Activated effector memory CD4-positive, alpha-beta T cell treated with anti-CD3 and anti-CD28 coated beads, Interleukin-2, amount 50 U/mL, for 16 hours (primary cell): ENCODE data around the gene FKBP6.
"Not testable (repeated sequence)": the region's sequence is repeated elsewhere in the genome, so short reads cannot be mapped to it uniquely, and the experiment has no call there.

Experiments
- DNase-seq: peaks from one replicate; pipeline ENCODE4 v3.0.0-alpha.2; 2020

FKBP6 gene

GRCh38 chr7:73358590-73359275 is 30.8 kb downstream of the FKBP6 start:
- no peak for DNase-seq

DNA sequence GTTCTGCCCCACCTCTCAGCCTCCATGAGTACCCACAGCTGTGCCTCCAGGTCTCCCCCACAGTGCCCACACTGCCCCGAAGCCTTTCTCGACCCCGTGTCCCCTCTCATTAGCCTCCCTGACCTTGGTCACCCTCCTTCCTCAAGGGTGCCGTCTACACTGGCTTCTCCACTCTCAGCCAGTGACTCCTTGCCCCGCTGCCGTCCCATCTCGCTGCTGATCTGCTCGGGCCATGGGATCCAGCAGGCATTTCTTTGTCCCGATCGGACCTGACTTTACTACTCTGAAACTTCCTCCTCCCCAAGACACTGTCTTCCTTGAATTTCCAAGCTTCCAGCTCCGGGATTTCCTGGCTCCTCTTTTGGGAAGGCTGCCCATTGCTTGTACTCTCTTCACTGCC is 31.3 kb downstream of the FKBP6 start:
- DNase-seq, result no peak

- no peak for DNase-seq
These were observed 31.9 kb downstream of the FKBP6 start for GRCh38 chr7:73359746-73360375.

DNA sequence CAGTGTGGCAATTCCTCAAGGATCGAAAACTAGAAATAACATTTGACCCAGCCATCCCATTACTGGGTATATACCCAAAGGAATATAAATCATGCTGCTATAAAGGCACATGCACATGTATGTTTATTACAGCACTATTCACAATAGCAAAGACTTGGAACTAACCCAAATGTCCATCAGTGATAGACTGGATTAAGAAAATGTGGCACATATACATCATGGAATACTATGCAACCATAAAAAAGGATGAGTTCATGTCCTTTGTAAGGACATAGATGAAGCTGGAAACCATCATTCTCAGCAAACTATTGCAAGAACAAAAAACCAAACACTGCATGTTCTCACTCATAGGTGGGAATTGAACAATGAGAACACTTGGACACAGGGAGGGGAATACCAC is 32.6 kb downstream of the FKBP6 start:
- DNase-seq, result not testable (repeated sequence)

DNA sequence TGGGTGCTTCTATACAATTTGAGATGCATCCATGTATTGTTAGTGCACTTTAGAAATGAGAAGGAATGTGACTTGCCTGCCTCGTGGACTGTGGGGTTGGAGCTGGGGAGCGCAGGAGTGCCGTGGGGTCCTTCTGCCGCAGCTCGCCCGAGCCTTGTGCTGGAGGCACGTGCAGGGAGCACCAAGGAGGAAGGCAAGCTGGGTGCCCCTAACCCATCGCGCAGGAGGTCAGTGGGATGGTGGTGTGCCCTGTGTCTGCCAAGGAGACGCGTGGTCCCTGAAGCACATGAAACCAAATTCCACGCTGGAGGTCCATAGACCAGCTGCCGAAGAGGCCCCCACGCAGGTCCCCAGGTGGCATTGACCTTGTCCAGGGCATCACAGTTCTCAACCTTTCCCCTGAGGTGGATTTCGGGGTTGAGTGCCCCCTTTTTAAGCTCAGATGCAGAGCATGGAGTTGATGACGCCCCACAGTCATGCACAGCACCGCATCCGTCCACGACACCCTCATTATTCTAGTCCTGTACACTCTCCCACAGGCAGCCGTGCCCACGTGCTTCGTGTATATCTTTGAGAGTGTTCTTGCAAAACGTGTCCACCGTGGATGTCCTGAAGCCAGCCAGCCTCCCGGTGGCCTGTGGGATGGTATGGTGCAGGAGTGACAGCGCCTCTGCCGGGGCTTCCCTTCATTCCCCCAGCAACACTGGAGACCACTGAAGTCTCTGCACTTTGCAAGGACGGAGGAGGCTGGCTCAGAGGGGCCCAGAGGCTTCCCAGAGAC is 35.5 kb downstream of the FKBP6 start:
- DNase-seq, result no peak

DNA sequence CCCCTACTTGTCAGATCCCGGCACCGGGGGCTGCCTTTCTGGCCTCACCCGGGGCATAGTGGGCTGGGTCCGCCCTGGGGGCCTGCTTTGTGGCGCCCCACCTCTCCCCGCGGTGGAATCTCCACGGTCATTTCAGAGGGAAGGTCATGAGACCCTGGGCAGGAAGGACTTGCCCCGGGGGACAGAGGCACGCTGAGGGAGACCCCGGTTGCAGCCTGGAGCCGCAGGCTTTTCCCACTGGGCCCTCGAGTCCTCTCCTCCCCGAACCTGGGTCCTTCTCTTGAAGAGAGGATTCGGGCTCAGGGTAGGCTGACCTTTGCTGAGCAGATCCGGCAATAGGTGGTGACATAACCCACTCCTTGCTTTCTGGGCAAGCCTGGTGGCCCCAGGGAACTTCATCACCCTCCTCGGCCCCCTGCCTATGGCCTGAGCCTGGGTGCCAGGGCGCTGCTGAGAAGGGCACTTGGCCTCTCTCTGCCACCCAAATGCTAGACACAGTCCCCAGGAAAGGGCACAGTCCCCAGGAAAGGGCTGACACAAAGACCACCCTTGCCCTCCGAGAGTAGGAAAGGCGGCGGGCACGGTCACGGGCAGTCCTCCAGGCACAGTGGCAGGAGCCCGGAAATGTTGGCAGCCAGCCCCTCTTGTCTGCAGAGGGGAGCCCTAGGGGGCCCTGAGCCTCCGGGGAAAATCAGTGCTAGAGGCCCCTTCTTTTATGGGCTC is 36.2 kb downstream of the FKBP6 start:
- DNase-seq, result no peak

- no peak for DNase-seq
These were observed 38.2 kb downstream of the FKBP6 start for GRCh38 chr7:73366127-73366526.

- no peak for DNase-seq
These were observed 39.0 kb downstream of the FKBP6 start for GRCh38 chr7:73366990-73367389.

- DNase-seq, result no peak
These were observed 41.0 kb downstream of the FKBP6 start for GRCh38 chr7:73369009-73369408.

GRCh38 chr7:73369622-73370021 is 41.7 kb downstream of the FKBP6 start:
- DNase-seq, result no peak

GRCh38 chr7:73373741-73374140 is 45.8 kb downstream of the FKBP6 start:
- no peak for DNase-seq

GRCh38 chr7:73376262-73376661 is 48.3 kb downstream of the FKBP6 start:
- DNase-seq, result not testable (repeated sequence)

DNA sequence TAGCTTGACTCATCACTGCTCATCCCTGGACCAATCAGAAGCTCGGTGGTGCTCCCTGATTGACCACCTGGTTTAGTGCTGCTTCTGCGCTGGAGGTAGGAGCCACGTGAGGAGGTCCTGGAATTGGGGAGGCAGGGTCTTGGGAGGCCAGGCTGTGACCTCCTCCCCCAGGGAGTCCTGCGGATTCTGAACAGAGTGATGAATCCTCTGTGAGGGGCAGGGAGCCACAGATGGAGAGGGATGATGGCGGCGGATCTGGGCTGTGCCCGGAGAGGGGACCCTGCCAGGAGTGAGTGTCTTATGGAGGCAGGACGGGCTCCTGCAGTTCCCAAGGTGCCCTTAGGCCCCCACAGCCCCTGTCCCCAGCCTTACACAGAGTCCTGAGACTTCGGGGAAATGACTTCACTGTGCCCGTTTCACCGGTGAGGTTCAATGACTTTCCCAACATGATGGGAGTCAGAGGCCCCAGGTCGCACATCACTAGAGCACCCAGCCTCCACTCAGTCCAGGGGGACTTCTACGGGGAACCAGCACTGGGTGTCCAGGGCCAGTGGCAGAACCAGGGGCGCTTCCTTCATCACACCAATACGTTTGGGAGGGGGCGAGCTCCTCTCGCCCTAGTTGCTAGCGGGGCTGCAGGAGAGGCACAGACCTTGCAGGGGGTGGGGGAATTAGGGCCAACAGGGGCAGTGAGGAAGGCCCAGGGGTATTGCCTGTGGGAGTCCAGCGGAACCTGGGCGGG is 48.9 kb downstream of the FKBP6 start:
- DNase-seq, result no peak

DNA sequence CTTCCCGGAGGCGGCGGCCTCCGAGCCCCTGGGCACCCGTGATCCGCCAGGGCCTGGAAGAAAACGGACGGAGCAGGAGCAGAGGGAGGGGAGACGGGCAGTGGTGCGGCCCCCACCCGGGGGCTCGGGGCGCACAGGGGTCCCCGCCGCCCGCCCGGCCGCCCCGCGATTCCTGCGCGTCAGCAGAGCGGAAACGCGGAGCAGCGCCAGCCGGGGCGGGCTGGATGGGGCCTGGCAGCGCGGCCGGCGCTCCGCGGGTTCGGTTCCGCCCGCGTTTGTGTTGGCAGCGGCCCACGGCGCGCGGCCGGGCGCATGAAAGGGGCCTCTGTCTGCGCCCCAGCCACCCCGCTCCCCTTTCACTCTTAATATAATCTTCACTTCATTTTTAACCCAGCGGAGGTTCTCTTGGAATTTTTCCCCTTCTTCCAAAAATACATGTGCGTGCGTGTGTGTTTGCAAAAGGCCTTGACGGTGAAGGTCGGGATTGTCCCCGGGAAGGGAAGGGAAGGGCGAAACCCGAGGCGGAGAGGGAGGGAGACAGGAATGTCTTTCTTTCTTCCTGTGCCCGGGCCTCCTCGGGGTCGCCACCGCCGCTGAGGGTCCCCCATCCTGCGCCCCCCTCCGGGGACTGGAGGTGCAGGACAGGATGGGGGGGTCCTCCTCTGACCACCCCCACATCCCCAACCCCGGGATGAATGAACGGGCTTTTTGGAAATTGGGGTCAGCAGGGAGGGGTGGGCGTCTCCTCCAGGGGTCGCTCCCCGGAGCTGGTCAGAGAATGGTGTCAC is 49.6 kb downstream of the FKBP6 start:
- DNase-seq, result not testable (repeated sequence)

GRCh38 chr7:73382934-73383503 is 55.1 kb downstream of the FKBP6 start:
- DNase-seq, result no peak

GRCh38 chr7:73387221-73387828 is 59.4 kb downstream of the FKBP6 start:
- no peak for DNase-seq

GRCh38 chr7:73387908-73388414 is 60.0 kb downstream of the FKBP6 start:
- DNase-seq, result no peak

GRCh38 chr7:73391396-73391795 is 63.4 kb downstream of the FKBP6 start:
- no peak for DNase-seq

GRCh38 chr7:73394422-73394821 is 66.5 kb downstream of the FKBP6 start:
- DNase-seq, result no peak
